H1 (cell line): ENCODE data around the gene MAGIX. TPM values are rescaled to one million over a fixed set of nuclear protein-coding genes. Genes with fewer than 3 reads are reported as not detected.

ENCODE experiments used
- BRCA1 ChIP-seq: IDR thresholded peaks from 2 replicates; pipeline ENCODE4 v1.6.1; 2012; ENCODE audit warnings: low read depth, low read length, improper control_type of control experiment
- CEBPB ChIP-seq: IDR thresholded peaks from 2 replicates; pipeline ENCODE4 v1.6.1; 2012; ENCODE audit warnings: low read depth, low read length
- JUND ChIP-seq: IDR thresholded peaks from 2 replicates; pipeline ENCODE4 v1.6.1; 2011; ENCODE audit warnings: mild to moderate bottlenecking, improper control_type of control experiment, low read length
- KDM1A ChIP-seq: fragments of 200-600, 300-600 bp; sonication (generic); IDR thresholded peaks from 2 replicates; pipeline ENCODE4 v1.7.1; 2016; ENCODE audit warnings: mild to moderate bottlenecking, low read length, borderline replicate concordance
- KDM5A ChIP-seq: fragments of 200-600 bp; IDR thresholded peaks from 2 replicates; pipeline ENCODE4 v1.7.1; 2012; ENCODE audit warnings: mild to moderate bottlenecking, low read length, inconsistent platforms, mixed read lengths
- SP4 ChIP-seq: IDR thresholded peaks from 2 replicates; pipeline ENCODE4 v1.6.1; 2012; ENCODE audit warnings: low read length, inconsistent platforms
- polyA plus RNA-seq, 7 experiments: library from polyadenylated mRNA; depleted of rRNA in 3 of 7; stranded (reverse) in 5 of 7; unstranded in 2 of 7; fragments of >200 nt in 5 of 7; fragments of 200-250 nt in 2 of 7; gene quantifications; 1 replicate in 5 of 7; 2 replicates in 1 of 7; 4 replicates in 1 of 7; pipeline versions ENCODE4 v1.2.1 to v1.2.3, GENCODE V29; 2011 to 2013; ENCODE audit warnings: missing spikeins in 2 of 7, mixed read lengths in 2 of 7
- total RNA-seq: library from RNA; stranded (reverse); fragmentation: NEBNext Ultra II Directional; extraction: Animal tissue kit (Norgen Biotek cat#: 25700); gene quantifications from 2 replicates; pipeline ENCODE4 v1.2.1, GENCODE V29; 2021
- TF ChIP-seq, protein P1 (sequence below): fragments of 300-600 bp; sonication (generic); IDR thresholded peaks from 2 replicates; pipeline ENCODE4 v1.7.1; 2012; ENCODE audit warnings: low read length, moderate library complexity, mild to moderate bottlenecking, inconsistent platforms; ENCODE audit not compliant: insufficient replicate concordance
- TF ChIP-seq, protein P2 (sequence below): IDR thresholded peaks from 2 replicates; pipeline ENCODE4 v1.6.1; 2012; ENCODE audit warnings: inconsistent platforms
- TF ChIP-seq, protein P3 (sequence below): IDR thresholded peaks from 2 replicates; pipeline ENCODE4 v1.6.1; 2012; ENCODE audit warnings: inconsistent platforms

MAGIX gene
- total and polyA plus RNA-seq, 2 of the 8 experiments (the other 6 are each of a cell fraction or from before 2014, with no cell fraction given): 0.37 to 1.1 TPM

DNA sequence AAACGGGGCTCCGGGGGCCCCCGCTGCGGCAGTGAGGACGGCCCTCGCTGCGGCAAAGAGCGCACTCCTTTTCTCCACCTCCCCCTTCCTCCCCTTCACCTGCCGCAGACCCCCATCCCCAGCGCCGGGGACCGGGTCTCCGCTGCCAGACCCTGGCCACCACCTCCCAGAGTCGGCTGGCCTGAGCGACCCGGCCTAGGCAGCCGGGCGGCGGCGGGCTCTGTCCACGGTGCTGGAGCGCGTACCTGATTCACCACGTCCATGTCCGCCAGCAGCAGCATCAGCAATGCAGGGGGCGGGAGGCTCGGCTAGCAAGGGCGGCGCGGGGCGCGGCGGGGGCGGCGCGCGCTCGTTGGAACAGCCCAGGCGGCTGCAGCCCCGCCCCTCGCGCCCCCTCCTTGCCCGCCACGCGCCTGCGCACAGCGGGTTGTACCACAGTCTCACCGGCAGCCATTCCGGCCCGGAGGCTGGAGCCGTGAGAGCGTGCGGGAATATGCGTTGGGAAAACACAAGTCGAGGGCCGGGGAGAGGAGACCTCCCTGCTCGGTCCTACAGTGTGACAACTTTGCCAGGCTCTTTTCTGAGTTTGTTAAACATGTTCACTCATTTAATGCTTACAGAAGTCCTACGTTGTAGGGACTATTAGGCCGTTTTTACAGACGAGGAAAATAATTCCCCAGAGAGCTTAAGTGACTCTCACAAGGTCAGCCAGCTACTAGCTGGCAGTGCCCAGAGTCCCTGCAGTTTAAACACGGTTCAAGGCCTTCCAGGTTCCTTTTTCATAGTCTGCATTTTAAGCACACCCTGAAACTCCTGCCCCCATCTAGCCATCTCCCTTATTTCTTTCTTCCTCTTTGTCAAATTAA, 37.6 kb downstream of the MAGIX start, which contains the start of gene SYP (continued):
- TF ChIP-seq, protein P1, sequence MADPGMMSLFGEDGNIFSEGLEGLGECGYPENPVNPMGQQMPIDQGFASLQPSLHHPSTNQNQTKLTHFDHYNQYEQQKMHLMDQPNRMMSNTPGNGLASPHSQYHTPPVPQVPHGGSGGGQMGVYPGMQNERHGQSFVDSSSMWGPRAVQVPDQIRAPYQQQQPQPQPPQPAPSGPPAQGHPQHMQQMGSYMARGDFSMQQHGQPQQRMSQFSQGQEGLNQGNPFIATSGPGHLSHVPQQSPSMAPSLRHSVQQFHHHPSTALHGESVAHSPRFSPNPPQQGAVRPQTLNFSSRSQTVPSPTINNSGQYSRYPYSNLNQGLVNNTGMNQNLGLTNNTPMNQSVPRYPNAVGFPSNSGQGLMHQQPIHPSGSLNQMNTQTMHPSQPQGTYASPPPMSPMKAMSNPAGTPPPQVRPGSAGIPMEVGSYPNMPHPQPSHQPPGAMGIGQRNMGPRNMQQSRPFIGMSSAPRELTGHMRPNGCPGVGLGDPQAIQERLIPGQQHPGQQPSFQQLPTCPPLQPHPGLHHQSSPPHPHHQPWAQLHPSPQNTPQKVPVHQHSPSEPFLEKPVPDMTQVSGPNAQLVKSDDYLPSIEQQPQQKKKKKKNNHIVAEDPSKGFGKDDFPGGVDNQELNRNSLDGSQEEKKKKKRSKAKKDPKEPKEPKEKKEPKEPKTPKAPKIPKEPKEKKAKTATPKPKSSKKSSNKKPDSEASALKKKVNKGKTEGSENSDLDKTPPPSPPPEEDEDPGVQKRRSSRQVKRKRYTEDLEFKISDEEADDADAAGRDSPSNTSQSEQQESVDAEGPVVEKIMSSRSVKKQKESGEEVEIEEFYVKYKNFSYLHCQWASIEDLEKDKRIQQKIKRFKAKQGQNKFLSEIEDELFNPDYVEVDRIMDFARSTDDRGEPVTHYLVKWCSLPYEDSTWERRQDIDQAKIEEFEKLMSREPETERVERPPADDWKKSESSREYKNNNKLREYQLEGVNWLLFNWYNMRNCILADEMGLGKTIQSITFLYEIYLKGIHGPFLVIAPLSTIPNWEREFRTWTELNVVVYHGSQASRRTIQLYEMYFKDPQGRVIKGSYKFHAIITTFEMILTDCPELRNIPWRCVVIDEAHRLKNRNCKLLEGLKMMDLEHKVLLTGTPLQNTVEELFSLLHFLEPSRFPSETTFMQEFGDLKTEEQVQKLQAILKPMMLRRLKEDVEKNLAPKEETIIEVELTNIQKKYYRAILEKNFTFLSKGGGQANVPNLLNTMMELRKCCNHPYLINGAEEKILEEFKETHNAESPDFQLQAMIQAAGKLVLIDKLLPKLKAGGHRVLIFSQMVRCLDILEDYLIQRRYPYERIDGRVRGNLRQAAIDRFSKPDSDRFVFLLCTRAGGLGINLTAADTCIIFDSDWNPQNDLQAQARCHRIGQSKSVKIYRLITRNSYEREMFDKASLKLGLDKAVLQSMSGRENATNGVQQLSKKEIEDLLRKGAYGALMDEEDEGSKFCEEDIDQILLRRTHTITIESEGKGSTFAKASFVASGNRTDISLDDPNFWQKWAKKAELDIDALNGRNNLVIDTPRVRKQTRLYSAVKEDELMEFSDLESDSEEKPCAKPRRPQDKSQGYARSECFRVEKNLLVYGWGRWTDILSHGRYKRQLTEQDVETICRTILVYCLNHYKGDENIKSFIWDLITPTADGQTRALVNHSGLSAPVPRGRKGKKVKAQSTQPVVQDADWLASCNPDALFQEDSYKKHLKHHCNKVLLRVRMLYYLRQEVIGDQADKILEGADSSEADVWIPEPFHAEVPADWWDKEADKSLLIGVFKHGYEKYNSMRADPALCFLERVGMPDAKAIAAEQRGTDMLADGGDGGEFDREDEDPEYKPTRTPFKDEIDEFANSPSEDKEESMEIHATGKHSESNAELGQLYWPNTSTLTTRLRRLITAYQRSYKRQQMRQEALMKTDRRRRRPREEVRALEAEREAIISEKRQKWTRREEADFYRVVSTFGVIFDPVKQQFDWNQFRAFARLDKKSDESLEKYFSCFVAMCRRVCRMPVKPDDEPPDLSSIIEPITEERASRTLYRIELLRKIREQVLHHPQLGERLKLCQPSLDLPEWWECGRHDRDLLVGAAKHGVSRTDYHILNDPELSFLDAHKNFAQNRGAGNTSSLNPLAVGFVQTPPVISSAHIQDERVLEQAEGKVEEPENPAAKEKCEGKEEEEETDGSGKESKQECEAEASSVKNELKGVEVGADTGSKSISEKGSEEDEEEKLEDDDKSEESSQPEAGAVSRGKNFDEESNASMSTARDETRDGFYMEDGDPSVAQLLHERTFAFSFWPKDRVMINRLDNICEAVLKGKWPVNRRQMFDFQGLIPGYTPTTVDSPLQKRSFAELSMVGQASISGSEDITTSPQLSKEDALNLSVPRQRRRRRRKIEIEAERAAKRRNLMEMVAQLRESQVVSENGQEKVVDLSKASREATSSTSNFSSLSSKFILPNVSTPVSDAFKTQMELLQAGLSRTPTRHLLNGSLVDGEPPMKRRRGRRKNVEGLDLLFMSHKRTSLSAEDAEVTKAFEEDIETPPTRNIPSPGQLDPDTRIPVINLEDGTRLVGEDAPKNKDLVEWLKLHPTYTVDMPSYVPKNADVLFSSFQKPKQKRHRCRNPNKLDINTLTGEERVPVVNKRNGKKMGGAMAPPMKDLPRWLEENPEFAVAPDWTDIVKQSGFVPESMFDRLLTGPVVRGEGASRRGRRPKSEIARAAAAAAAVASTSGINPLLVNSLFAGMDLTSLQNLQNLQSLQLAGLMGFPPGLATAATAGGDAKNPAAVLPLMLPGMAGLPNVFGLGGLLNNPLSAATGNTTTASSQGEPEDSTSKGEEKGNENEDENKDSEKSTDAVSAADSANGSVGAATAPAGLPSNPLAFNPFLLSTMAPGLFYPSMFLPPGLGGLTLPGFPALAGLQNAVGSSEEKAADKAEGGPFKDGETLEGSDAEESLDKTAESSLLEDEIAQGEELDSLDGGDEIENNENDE: no peak
- TF ChIP-seq KDM5A: no peak
- TF ChIP-seq SP4: peak; percentile 33; the same call in 1 of the 2 replicates
- TF ChIP-seq, protein P2, sequence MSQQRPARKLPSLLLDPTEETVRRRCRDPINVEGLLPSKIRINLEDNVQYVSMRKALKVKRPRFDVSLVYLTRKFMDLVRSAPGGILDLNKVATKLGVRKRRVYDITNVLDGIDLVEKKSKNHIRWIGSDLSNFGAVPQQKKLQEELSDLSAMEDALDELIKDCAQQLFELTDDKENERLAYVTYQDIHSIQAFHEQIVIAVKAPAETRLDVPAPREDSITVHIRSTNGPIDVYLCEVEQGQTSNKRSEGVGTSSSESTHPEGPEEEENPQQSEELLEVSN: peak; percentile 81
- no peak for TF ChIP-seq CEBPB
- TF ChIP-seq BRCA1: no peak
- TF ChIP-seq JUND: peak; percentile 97
- TF ChIP-seq KDM1A: no peak
- TF ChIP-seq, protein P3, sequence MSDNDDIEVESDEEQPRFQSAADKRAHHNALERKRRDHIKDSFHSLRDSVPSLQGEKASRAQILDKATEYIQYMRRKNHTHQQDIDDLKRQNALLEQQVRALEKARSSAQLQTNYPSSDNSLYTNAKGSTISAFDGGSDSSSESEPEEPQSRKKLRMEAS: peak; percentile 88
